NOMO-1 treated with DMSO at 0.1 percent for 48 hours (cell line): ENCODE data around the gene SERPINB13.

Experiments used
- DNase-seq: peaks from one replicate; lab custom pipeline; 2025; ENCODE audit not compliant: unreplicated experiment; lab: John Stamatoyannopoulos, UW

SERPINB13 gene

DNA sequence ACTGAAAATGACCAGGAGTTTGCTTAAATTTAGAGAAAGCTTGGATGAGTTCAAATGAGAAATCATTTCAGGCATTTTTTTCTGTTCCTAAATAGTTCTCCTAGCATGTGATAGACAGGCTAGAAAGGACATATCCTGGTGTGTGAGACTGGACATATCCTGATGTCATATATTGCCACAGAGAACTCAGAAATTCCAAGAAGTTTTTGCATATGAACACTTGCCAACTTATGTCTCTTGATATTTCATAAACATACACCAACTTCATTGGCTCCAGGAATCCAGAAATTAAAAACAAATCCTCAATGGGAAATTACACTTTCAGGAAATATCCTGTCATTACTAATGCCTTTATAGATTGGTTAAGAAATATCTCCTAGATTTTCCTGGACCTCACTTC, 59.8 kb downstream of the SERPINB13 start:
- no peak for DNase-seq

DNA sequence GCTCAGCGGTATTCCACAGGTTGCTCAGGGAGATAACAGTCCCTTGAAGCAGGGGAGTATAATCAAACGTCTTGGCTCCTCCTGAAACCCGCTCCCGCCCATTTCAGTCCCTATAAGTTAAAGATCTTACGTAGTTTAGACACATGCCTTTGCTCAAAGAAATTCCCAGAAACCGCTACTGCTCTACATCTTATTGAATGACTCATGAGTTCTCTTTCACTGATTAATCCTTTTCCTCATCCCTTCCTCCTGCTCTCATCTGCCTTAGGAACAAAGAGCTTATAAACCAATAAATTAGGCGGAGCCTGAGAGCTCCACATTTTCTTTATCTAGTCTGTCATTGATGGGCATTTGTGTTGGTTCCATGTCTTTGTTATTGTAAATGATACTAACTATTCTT, 61.1 kb downstream of the SERPINB13 start:
- DNase-seq, result no peak
